HG03066 (cell line): ENCODE measurements around the gene LRRC41.
"Not testable (repeated sequence)": the region's sequence is repeated elsewhere in the genome, so short reads cannot be mapped to it uniquely, and the experiment has no call there.

Experiments used
- ATAC-seq: cut with Tn5 transposase; IDR thresholded peaks from one replicate; pipeline ENCODE4 v1.9.1; 2021; ENCODE audit warnings: low read depth; ENCODE audit not compliant: unreplicated experiment

LRRC41 gene, protein sequence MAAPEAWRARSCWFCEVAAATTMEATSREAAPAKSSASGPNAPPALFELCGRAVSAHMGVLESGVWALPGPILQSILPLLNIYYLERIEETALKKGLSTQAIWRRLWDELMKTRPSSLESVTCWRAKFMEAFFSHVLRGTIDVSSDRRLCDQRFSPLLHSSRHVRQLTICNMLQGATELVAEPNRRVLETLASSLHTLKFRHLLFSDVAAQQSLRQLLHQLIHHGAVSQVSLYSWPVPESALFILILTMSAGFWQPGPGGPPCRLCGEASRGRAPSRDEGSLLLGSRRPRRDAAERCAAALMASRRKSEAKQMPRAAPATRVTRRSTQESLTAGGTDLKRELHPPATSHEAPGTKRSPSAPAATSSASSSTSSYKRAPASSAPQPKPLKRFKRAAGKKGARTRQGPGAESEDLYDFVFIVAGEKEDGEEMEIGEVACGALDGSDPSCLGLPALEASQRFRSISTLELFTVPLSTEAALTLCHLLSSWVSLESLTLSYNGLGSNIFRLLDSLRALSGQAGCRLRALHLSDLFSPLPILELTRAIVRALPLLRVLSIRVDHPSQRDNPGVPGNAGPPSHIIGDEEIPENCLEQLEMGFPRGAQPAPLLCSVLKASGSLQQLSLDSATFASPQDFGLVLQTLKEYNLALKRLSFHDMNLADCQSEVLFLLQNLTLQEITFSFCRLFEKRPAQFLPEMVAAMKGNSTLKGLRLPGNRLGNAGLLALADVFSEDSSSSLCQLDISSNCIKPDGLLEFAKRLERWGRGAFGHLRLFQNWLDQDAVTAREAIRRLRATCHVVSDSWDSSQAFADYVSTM

GRCh38 chr1:46303038-46303871, at the start of gene LRRC41, which contains the start of gene UQCRH:
LRRC41 (minus strand) TSS chr1:46303616; CDS start chr1:46303322, 294 bp downstream.
UQCRH (plus strand) TSS chr1:46303698; CDS start chr1:46303767, 69 bp downstream.
- ATAC-seq: peak; percentile 67

GRCh38 chr1:46352363-46352762, 48.9 kb upstream of the LRRC41 start:
- ATAC-seq: no peak

GRCh38 chr1:46345281-46345680, 41.9 kb upstream of the LRRC41 start:
- no peak for ATAC-seq

DNA sequence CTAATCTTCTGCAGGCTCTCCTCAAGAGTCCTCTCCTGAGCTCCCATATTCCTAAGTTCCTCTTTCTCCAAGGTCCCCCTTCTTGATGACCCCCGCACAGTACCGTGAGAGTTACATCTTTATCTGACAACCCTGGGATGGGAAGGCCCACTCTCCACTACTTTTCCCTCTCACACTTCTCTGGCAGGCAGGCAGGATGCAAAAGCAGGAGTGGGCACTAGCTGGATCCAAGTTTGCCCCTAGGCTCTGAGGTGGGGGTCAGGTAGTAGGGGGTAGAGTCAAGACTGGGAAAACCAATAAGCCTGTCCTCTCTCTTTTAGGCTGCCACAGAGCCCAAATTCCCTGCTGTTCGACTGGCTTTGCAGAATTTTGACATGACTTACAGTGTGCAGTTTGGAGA, 41.1 kb upstream of the LRRC41 start:
- ATAC-seq: no peak

DNA sequence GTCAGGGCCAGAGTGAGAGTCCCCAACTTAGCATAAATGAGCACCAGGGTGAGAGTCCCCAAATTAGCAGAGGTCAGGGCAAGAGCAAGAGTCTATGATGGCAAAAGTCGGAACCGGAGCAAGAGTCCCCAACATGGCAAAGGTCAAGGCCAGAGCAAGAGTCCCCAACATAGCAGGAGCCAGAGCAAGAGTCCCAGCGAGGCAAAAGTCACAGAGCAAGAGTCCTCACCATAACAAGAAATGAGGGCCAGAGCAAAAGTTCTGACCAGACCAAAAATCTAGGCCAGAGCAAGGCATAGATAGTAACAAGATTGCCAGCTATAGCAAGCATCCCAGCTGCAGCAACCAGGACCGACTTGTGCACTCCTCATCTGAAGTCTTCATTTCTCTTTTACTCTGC, 40.3 kb upstream of the LRRC41 start:
- no peak for ATAC-seq

DNA sequence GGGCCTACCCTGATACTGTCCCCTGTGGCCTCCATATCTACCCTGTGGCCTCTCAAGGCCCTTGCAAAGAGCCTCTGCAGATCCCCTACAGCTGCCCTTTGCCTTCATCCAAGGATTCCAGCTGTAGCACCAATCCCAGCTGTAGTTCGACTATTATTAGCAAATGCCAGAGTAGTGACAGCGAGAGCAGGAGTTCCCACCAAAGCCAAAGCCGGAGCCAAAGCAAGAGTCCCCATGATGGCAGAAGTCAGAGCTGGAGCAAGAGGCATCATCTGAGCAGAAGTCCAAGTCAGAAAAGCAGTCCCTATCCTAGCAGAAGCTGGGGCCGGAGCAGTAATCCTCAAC, 39.9 kb upstream of the LRRC41 start:
- no peak for ATAC-seq

- no peak for ATAC-seq
These were observed 39.4 kb upstream of the LRRC41 start for GRCh38 chr1:46342677-46343350.

DNA sequence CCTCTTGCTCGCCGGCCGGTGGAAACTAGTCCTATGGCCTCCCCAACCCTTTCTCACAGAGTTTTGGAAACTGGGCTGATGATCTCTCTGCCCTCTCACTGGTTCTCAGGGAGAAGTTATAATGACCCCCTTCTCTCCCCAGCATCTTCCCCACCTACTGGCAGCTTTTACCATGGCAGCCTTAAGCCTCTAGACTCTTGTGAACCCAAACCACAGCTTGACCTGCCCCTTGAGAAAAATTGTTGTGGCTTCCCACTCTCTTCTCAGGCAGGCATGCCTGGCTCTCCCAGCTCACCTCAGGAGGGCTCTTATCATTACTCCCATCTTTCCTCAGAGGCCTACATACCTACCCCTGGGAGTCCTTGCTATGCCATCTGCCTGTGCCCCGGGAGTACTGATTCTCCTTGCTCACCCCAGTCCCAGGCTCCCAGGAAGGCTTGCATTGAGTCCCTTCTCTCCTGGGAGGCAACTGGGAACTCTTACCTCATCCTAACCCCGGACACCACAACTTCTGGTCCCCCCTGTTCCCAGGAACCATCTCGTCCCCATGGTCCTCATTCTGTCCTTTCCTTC, 38.8 kb upstream of the LRRC41 start:
- no peak for ATAC-seq

DNA sequence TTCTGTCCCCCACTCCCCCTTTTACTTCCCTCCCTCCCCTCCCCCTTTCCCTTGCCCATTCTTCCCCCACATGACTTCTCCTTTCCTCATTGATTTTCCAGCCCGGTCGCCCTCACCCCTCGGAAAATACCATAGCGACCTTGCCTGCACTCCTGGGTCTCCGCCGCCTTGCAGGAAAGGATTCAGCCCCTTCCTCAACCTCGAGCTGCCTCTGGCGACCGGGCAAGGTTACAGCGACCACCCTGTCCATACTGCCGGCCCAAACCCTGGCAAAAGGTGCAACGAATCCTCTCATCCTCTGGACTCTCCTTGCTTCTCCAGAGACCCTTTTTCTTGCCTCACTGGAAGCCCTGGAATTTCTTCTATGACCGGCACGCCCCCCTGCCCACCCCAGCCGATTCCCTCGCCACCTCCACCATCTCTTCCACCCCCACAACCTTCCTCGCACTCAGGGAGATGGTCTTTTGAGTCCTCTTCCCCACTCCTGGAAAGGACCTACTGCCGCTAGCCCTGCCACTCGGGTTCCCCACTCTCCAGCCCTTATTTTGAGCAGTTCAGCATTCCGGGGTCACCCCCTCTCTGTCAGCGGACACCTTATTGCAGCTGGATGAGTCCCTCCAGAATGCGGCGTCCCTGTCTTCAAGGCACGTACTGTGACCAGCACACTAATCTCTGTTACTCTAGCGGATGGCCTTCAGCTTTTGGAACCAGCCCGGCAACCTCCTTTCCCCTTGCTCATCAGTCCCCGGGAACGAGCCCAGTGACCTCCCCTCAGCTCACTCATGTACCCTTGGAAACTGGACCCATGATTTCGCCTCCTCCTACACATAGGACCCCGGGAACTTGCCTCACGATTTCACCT, 38.0 kb upstream of the LRRC41 start:
- ATAC-seq: no peak

GRCh38 chr1:46340404-46341221, 37.2 kb upstream of the LRRC41 start, which contains the start of gene NSUN4:
NSUN4 (plus strand) TSS chr1:46340807; CDS start chr1:46340827, 20 bp downstream.
- ATAC-seq: peak; percentile 80

DNA sequence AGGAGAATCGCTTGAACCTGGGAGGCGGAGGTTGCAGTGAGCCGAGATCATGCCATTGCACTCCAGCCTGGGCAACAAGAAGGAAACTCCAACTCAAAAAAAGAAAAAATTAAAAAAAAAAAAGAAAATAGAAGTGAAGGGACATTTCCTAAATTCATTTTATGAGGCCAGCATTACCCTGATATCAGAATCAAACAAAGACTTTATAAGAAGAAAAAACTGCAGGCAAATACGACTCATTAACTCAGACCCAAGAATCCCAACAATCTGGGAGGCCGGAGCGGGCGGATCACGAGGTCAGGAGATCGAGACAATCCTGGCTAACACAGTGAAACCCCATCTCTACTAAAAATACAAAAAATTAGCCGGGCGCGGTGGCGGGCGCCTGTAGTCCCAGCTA, 34.0 kb upstream of the LRRC41 start:
- not testable (repeated sequence) for ATAC-seq

GRCh38 chr1:46335081-46335480, 31.7 kb upstream of the LRRC41 start:
- no peak for ATAC-seq

- ATAC-seq: no peak
These were observed 30.6 kb upstream of the LRRC41 start for GRCh38 chr1:46334030-46334384.

- peak; percentile 46 for ATAC-seq
These were observed 30.0 kb upstream of the LRRC41 start for GRCh38 chr1:46333300-46334029.

DNA sequence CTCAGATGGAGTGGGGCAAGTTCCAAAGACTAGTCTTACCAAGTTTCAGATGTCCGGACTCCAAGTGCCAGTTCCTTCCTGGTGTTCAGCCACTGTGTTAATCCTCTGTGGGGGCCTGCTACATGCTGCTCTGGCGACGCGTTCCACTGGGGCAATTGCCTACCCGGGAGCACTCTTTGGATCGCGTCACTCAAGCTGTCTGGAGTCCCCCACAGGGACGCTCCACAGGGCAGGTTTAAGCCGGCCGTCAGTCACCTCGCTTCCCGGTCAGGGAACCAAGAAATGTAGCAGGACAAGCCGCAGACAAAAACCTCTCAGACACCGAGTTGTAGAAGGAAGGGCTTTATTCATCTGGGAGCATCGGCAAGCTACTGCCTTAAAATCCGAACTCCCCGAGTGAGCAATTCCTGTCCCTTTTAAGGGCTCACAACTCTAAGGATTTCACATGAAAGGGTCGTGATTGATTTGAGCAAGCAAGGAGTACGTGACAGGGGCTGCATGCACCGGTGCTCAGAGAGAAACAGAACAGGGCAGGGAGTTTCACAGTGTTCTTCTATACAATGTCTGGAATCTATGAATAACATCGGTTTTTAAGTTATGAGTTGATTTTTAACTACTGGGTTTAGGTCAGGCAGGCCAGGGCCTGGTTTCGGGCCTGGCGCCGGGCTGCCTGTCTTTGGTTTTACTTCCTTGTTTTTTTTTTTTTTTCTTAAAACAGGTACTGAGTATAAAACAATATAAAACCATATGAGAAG, 28.5 kb upstream of the LRRC41 start:
- not testable (repeated sequence) for ATAC-seq

DNA sequence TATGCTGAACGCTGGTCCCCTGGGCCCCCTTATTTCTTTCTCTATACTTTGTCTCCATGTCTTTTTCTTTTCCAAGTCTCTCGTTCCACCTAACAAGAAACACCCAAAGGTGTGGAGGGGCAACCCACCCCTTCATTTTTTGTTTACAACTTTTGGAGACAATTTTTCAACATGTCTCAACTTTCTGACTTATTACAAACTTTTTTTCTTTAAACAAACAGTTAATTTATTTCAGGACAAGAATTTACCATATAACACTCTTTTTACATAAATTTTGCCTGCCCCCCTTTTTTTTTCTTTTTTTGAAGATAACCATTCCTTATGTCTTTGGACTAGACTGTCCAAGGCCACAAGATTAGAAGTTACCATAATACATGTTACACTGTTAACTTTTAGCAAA, 27.0 kb upstream of the LRRC41 start:
- not testable (repeated sequence) for ATAC-seq

GRCh38 chr1:46329807-46330206, 26.4 kb upstream of the LRRC41 start:
- not testable (repeated sequence) for ATAC-seq
